HG03521 (cell line): ENCODE data around the gene NPDC1.
A peak's percentile ranks its signal among the peaks of the same experiment; 100 is the strongest.

ENCODE experiments used
- ATAC-seq: cut with Tn5 transposase; IDR thresholded peaks from one replicate; pipeline ENCODE4 v1.9.1; 2021; ENCODE audit warnings: mild to moderate bottlenecking, moderate library complexity; ENCODE audit not compliant: unreplicated experiment

NPDC1 gene, protein sequence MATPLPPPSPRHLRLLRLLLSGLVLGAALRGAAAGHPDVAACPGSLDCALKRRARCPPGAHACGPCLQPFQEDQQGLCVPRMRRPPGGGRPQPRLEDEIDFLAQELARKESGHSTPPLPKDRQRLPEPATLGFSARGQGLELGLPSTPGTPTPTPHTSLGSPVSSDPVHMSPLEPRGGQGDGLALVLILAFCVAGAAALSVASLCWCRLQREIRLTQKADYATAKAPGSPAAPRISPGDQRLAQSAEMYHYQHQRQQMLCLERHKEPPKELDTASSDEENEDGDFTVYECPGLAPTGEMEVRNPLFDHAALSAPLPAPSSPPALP

DNA sequence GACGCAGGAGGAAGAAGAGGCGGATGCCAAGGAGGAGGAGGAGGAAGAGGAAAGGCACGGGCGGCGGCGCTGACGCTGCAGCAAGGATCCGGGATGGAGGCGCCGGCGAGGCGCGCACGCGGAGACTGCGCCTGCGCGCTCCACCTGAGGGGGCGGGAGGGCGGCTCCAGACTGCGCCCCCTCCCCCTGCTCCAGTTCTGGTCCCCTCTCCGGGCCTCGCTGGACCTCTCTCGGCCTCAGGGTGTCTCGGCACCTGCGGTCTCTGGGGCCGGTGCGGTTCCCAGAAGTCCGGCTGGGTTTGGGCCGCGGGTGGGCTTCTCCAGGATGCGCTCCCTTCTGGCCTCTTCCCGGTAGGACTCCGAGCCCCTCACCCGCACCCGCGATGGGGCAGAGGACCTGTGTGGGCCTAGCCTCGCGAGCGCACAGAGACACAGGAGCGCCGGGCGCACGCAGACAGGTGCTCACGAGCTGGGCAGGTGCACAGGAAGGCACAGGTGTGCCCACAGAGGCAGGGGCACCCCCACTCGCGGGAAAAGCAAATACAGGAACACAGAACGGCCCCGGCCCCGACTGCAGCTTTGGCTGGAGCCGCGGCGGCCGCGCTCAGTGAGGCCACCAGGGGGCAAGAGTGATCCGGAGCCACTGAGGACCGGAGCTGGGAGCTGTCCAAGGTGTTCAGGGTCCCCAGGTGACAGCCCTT, at the start of gene NPDC1:
Gene NPDC1 (minus strand): TSS at position 90 of the 700 bp plus-strand sequence. CDS start 188 bp downstream, outside the sequence.
- peak; percentile 55 for ATAC-seq

DNA sequence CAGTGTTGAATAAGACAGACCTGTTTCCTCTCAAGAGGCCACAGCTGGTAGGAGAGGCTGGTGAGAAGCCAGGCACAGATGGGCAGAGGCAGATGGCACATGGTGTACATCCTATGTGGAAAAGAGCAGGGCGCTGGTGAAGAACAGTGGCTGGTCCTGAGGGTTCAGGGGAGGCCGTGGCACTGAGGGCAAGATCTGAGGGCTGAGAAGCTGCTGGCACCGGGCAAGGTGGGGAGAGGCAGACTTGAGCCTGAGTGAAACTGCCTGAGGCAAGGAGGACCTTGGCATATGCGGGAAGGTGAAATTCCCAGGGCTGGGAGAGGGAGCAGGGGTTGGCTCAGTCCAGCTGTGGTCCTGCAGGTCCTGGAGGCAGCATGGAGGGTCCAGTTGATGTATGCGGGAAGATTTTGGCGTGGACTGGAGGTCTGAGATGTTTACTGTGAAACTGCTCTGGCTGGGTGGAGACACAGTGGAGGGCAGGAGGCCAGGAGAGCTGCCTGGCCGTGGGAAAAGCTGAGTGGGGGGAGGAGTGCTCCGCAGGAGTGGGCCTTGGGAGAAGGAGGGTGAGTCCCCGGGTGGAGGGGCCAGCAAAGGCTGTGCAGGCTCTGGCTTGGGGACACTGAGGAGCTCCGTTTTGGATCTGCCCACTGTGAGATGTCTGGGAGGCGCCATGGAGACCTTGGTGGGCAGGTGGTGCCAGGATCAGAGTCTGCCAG, 43.4 kb upstream of the NPDC1 start:
- no peak for ATAC-seq

DNA sequence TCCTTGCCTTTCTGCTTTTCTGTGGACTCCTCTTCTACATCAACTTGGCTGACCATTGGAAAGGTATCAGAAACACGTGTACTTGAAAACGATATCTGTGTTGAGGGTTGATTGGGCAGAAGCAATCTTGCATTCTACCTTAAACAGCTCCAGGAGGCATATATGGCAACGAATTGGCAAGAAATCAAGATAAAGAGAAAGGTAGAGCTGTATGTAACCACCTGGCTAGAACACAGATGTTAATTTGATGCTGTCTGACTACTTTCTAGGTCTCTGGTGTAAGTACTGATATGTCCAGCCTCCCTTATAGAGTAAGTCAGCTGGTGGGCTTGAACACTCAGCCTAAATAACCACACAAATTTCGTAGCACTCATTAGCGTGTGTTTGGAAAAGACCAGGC, 42.1 kb upstream of the NPDC1 start:
- no peak for ATAC-seq

DNA sequence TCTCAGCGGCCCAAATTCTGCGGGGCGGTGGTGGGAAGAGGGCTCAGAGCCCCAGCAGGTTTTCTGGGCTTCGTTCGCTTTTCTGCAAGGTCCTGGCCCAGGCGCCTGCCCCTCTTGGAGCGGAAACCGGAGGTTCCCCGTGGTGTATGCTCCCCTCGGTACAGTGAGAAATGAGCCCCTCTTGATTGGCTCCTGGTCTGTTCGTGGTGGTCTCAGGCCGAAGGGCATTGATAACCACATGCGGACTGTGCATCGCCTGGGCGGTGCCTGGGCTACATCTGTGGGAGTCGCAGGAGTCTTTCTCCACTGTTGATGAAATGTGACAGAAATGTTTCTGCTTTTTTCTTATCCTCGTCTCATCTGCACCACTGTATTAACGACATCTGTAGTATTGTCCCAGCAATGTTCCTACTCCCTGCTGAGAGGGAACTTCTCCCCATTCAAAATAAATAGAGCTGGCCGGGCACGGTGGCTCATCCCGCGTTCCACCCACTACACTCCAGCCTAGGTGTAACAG, 41.5 kb upstream of the NPDC1 start:
- ATAC-seq = no peak

DNA sequence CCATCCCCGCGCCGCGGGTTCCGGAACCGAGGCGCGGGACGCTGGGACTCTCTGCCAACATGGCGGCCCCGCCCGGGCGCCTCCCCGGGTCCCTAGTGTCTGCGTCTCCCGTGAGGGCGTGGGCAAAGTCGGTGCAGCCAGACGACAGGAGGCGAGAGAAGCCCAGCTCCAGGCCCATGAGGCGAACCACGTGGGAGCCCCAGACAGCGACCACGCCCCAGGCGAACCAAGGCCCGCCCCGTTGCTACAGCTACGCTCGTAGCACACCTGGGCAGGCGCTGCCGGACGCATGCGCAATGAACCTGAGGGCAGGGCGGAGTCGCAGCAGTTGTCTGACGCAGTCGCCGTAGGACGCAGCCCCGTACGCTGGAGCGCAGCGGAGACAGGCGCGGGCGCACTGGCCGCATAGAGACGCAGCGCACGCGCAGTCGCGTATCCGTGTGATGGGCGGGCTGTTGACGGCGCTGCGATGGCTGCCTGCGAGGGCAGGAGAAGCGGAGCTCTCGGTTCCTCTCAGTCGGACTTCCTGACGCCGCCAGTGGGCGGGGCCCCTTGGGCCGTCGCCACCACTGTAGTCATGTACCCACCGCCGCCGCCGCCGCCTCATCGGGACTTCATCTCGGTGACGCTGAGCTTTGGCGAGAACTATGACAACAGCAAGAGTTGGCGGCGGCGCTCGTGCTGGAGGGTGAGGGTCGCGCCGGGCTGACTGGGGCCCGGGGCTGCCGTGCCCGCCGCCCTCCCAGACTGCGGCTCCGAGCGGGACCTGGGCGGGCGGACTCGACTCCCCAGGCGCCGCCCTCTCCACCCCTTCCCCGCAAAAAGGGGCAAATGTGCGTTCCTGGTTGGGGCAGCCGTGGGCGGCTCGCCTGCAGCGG, 40.8 kb upstream of the NPDC1 start, which contains the start of gene MAN1B1:
Gene MAN1B1 (plus strand): TSS at position 455 of the 878 bp plus-strand sequence. CDS start 15 bp downstream, at position 470.
- ATAC-seq = peak; percentile 76

DNA sequence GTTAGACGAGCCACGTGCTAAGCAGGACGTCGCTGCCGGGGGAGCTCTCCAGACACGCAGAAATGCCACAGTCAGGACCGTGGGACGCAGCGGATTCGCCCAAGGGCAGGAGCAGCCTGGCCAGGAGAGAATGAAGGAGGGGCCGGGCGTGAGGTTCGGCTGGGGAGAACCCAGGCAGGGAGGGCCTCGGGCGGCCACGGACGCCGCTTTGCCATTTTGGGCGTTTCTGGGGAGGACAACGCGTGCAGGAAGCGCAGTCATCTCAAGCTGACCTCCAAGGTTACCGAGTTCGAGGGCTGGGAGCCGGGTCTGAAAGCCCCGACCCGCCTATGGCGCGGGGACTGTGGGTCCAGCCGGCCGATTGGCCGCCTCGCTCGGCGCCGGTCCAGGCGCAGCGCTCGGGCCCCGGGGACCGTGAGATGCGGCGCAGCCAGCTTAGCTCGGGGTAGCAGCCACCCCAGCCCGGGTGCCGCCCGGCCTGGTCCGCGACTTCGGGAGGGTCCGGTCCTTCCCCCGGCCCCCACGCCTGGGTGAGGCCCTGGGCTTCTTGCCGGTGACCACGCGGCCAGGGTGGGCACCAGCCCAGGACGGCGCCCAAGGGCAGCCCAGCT, 40.0 kb upstream of the NPDC1 start:
- no peak for ATAC-seq

DNA sequence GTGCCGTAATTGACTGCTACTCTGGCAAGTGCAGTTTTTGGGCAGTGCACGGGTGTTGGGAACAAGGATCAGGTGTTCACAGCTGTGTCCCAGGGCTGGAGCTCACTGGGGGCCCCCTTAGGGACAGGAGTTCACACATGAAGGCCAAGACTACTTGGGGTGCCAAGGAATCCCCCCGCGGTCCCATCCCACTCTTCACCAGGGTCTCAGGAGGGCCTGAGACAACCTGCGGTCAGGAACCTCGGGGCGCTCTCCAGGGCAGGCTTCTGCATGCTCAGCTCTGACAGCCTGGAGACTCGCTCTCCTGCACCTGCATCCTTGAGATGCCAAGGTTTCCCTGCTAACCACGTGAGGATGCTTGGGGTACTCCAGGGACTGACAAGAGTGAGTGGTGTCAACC, 38.5 kb upstream of the NPDC1 start:
- ATAC-seq = no peak

DNA sequence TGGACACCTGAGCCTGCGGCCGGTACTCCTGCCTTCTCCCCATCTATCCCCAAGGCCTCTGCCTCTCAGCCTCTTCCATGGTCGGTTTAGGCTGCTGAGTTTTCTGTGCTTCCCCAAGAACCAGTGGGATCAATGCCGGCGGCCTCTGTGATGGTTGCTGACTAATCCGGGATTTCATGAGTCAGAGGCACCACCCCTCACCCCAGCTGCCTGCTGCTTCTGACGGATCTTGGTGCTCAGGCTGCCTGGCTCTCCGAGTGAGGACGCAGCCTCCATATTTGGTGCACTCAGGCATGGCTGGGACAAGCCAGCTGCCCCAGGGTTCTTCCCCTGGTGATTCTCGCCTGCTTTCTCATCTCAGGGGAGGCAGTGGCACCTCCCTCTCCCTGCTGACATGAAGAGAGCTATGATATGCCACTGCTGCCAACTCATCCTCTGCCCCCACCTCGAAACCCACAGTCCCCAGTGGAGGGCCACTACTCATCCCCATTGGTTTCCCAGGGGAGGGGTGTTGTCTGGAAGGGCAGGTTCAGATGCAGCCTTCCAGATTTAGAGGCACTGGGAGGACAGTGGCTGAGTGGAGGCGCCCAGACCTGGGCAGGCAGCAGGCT, 37.5 kb upstream of the NPDC1 start:
- no peak for ATAC-seq

DNA sequence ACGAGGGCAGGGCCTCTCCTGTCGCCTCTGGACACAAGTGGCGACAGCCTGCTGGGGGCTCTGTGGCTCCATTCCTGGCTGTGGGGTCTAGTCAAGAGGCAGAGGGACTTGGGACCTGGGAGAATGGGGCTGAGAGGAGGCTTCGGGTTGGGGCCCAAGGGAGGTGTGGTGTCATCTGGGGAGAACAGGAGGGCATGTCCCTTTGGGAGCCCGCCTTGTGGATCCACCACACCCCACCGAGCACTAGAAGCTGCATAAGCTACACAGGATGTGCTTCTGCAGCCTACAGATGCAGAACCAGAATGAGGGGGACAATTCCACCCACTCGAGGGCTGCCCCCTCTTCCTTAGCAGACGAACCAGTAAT, 36.9 kb upstream of the NPDC1 start:
- no peak for ATAC-seq

DNA sequence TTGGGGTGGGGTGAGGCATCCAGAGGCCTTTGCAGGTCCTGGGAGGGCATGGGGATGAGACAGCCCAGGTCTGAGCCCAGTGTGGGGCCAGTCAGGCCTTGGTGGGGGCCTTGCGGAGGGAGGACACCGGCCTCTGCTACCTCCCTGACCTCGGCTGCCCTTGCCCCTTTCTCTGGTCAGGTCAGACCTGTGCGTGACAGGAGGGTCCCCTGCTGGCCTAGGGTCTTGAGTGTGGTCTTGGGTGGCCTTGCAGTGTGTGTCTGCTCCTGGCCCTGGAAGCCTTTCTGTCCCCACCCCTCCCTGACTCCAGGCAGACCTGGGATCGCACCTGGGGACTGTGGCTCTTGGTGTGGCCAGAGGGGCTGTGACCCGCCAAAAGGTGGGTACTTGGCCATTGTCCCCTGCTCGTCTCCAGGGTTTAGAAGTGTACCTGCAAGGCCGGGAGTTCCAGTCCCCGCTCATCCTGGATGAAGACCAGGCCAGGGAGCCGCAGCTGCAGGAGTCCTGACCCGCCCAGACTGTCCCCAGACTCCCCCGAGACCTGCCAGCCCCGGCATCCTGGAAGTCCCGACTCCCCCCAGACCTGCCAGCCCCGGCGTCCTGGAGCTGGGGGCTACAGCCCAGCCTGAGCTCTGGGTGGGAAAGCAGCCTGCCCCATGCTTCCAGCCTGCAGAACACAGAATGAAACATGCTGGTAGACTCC, 36.4 kb upstream of the NPDC1 start:
- ATAC-seq = no peak

DNA sequence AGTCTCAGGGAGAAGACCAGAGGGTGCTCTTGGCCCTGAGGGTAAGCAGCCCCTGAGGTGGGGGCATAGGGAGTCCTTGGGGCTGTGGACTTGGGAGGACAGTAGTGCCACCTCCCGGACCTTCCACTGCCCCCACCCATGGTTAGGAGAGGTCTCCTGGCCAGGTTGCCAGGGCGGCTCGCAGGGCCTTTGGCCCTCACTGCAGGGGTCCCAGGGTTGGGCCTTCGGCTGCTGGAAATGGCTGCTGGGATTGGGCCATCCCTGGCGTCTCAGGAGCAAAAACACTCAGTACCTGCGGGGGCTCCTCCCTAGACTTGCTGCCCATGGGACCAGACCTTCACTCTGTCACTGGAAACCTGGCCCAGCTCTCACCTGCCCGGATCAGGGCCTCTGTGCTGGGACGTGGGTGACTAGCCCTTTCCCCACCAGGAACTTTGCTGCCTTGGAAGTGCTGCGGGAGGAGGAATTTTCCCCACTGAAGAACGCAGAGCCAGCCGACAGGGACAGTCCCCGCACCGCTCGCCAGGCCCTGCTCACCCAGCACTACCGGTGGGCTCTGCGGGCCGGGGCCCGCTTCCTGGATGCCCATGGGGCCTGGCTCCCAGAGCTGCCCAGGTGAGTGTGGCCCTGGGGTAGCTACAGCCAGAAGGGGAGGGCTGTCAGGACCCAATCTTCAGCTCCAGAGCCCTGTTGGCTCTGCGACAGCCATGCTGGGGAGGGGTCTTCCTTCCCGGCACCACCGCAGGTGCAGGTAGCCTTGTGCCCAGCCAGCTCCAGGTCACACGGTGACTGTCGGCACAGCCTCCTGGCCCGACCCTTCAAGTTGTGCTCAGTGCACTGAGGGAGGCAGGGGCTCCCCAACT, 34.5 kb upstream of the NPDC1 start:
- ATAC-seq = no peak

DNA sequence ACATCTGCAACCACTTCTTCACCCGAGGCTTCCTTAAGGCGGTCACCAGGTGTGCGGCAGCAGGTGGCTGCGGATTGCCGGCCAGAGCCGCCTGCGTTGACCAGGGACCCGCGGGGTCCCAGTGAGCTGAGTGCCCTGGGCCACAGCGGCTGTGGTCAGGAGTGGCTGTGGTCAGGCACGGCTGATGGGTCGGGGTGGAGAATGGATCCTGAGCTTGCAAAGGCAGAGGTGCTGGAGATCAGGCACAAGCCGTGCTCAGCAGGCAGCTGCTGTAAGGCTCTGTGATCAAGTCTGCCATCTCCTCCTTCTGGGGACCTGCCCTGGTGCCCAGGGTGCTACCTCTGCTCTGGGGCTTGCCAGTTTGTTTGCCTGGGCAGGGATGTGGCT, 33.4 kb upstream of the NPDC1 start:
- ATAC-seq = no peak

DNA sequence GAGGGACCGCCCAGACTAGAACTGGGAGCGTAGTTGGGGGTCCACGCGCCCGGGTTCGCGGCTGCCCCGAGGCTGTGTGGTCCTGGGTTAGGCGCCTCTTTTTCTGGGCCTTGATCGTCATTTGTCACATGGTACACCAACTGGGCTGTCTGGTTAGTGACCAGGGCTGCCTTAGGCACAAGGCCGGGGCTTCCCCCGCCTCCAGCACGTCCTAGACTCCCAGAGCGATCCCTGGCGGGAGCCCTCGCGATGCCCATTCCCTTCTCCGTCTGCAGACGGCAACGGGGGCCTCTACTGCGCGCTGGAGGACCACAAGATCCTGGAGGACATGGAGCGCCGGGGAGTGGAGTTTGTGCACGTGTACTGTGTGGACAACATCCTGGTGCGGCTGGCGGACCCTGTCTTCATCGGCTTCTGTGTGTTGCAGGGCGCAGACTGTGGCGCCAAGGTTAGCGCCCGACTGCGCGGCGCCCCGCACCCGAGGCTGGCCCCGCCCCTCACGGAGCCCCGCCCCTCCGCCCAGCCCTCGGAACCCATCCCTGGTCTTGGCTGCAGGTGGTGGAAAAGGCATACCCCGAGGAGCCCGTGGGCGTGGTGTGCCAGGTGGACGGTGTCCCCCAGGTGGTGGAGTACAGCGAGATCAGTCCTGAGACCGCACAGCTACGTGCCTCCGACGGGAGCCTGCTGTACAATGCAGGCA, 32.9 kb upstream of the NPDC1 start:
- ATAC-seq = no peak

DNA sequence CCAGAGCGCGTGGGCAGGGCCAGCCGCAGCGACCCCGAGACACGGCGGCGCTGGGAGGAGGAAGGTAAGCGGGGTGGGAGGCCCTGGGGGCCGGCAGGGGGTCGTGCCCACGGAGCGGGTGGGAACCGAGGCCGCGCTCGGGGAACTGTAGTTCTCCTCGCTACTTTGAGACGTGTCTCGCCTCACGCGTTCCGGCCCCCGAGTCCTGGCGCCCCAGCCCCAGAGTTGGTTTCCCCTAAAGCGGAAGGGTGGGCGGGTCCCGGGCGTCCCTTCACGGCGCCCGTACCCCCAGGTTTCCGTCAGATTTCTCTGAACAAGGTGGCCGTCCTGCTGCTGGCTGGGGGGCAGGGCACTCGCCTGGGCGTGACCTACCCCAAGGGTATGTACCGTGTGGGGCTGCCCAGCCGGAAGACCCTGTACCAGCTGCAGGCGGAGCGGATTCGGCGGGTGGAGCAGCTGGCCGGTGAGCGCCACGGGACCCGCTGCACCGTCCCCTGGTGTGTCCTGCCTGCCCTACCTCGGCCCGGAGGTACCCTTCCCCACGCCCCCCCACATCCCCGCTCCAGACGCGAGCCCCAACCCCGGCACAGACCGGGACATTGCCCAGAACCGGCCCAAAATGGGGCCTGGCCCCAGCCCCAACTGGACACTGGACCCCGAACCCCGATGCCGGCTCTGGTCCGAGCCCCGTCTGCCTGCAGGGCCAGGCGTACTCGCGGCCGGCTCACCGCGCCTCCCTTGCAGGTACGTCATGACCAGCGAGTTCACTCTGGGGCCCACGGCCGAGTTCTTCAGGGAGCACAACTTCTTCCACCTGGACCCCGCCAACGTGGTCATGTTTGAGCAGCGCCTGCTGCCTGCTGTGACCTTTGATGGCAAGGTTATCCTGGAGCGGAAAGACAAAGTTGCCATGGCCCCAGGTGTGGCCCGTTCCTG, 32.0 kb upstream of the NPDC1 start:
- ATAC-seq = peak; percentile 5

DNA sequence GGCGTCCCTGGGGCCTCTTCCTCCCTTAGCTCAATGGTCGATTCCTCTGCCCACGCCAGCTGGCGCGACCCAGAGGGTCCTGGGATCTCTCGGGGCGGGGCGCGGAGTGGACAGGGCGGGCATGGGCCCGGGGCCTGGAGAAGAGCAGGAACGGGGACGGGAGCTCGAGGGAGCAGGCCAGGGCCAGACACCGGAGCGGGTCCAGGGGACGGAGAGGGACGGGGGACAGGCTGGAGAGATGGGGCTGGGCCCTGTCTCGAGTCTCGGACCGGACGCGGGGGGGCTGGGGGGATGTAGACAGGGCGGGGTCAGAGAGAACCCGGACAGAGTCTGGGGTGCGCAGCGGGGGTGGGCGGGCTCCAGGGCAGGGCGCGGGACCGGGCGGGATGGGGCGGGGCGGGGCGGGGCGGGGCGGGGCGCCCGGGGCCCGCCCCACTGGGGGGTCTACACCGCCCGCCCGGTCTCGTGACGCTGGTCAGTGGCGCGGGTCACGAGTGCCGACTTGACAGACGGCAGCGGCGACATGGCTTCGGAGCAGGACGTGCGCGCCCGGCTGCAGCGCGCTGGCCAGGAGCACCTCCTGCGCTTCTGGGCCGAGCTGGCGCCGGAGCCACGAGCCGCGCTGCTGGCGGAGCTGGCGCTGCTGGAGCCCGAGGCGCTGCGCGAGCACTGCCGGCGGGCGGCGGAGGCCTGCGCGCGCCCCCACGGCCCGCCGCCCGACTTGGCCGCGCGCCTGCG, 31.2 kb upstream of the NPDC1 start, which contains the start of gene UAP1L1:
Gene UAP1L1 (plus strand): TSS at position 508 of the 738 bp plus-strand sequence. CDS start 16 bp downstream, at position 524.
- ATAC-seq = peak; percentile 62

DNA sequence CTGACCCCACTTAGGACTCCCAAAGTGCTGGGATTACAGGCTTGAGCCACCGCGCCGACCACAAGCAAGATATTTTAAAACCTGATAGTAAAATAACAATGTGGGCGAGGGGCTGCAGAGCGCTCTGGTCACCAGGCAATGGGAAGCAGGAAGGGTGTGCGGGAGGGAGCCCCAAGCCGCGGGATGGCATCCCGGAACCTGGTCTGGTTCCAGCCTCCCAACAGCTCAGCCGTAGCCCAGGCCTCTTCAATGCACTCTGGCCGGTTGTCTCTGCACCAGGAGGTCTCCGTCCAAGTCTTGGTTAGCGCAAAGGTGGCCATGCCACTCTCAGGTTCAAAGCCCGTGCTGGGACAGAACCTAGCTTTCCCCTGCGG, 30.6 kb upstream of the NPDC1 start:
- no peak for ATAC-seq
